ENCODE data around the gene PLEKHA5.
"Not testable (repeated sequence)": the region's sequence is repeated elsewhere in the genome, so short reads cannot be mapped to it uniquely, and the experiment has no call there.

GRCh38 chr12:19305621-19306020, 176.1 kb downstream of the PLEKHA5 start:
- TF ChIP-seq CTCF (optimal IDR thresholded peaks at IDR 0.05 in 1 of 3, IDR thresholded peaks at IDR 0.05 in 1 of 3, conservative IDR thresholded peaks at IDR 0.05 in 1 of 3; ENCODE audit: extremely low read depth in 1 of 3, insufficient read depth in 2 of 3, low read length in 3 of 3); EZH2 (IDR thresholded peaks at IDR 0.05; ENCODE audit: low read length): not testable (repeated sequence)

Measured in keratinocyte (primary cell).